Transverse colon (tissue), 3 donors: Measurements from ENCODE around the gene NTHL1.

Experiments used
- POLR2A ChIP-seq: fragments of 450-650 bp; IDR thresholded peaks from one replicate; pipeline ENCODE4 v1.6.1; 2016; ENCODE audit warnings: antibody characterized with exemption, mild to moderate bottlenecking, moderate library complexity
- TF ChIP-seq, protein P1 (sequence below), 5 experiments: fragments of 200-600 bp in 3 of 5; fragments of 450-650 bp in 2 of 5; sonication (generic) in 3 of 5; IDR thresholded peaks; 1 replicate in 2 of 5; 2 replicates in 3 of 5; pipeline ENCODE4 v1.5.1; 2016 to 2017; ENCODE audit warnings: antibody characterized with exemption in 5 of 5, inconsistent platforms in 3 of 5, mild to moderate bottlenecking in 2 of 5, moderate library complexity in 1 of 5

DNA sequence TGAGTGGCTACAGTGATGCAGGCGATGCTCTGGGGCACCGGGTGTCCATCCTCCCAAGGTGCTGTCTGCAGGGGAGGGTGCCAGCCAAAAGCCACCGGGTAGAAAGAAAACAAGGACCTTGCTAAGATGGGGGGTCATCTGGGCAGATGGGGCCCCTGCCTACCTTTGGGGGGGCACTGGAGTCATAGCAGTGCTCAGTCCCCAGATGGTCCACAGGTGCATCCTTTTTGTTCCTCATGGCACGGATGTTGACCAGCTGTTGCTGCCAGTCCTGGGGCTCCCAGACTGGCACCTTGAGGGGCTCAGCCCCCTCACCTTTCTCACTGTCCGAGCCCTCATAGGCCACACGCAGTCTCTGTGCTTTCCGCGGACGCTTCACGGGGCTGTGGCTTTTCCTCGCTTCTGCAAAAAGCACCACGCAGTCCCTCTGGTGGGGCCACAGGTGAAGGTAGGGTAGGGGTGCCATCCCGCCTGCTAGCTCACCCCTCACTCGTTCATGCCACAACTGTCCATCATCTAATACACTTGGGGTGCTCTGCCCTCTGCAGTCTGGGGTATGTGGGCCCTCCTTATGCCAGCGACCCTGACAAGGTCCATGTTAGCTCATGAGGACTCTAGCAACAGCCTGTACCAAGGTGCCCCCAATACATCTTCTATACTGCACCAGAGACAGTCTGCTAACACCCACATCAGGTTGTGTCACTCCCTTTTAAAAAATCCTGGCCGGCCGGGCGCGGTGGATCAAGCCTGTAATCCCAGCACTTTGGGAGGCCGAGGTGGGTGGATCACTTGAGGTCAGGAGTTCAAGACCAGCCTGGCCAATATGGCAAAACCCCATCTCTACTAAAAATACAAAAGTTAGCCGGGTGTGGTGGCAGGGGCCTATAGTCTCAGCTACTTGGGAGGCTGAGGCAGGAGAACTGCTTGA is 1.4 kb downstream of the NTHL1 start:
- TF ChIP-seq, protein P1, sequence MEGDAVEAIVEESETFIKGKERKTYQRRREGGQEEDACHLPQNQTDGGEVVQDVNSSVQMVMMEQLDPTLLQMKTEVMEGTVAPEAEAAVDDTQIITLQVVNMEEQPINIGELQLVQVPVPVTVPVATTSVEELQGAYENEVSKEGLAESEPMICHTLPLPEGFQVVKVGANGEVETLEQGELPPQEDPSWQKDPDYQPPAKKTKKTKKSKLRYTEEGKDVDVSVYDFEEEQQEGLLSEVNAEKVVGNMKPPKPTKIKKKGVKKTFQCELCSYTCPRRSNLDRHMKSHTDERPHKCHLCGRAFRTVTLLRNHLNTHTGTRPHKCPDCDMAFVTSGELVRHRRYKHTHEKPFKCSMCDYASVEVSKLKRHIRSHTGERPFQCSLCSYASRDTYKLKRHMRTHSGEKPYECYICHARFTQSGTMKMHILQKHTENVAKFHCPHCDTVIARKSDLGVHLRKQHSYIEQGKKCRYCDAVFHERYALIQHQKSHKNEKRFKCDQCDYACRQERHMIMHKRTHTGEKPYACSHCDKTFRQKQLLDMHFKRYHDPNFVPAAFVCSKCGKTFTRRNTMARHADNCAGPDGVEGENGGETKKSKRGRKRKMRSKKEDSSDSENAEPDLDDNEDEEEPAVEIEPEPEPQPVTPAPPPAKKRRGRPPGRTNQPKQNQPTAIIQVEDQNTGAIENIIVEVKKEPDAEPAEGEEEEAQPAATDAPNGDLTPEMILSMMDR (IDR thresholded peaks at IDR 0.05), result no peak
- no peak for TF ChIP-seq POLR2A
